NCI-H524 treated with DMSO at 0.1 percent for 48 hours (cell line): ENCODE data around the gene PLSCR3.
"Not testable (repeated sequence)": the region's sequence is repeated elsewhere in the genome, so short reads cannot be mapped to it uniquely, and the experiment has no call there.

ENCODE experiments used
- DNase-seq: peaks from one replicate; lab custom pipeline; 2025; lab: John Stamatoyannopoulos, UW

The PLSCR3 gene

GRCh38 chr17:7380321-7380720, 14.0 kb downstream of the PLSCR3 start:
- DNase-seq = no peak

GRCh38 chr17:7379134-7379533, 15.2 kb downstream of the PLSCR3 start:
- no peak for DNase-seq

GRCh38 chr17:7374353-7374752, 20.0 kb downstream of the PLSCR3 start:
- DNase-seq = no peak

GRCh38 chr17:7370853-7371252, 23.5 kb downstream of the PLSCR3 start:
- no peak for DNase-seq

- DNase-seq = no peak
These were observed 24.5 kb downstream of the PLSCR3 start for GRCh38 chr17:7369825-7370224.

- DNase-seq = not testable (repeated sequence)
These were observed 25.7 kb downstream of the PLSCR3 start for GRCh38 chr17:7368599-7368994.

- DNase-seq = no peak
These were observed 26.3 kb downstream of the PLSCR3 start for GRCh38 chr17:7367918-7368598.

GRCh38 chr17:7367083-7367482, 27.2 kb downstream of the PLSCR3 start:
- no peak for DNase-seq

- not testable (repeated sequence) for DNase-seq
These were observed 28.4 kb downstream of the PLSCR3 start for GRCh38 chr17:7365963-7366362.

GRCh38 chr17:7363311-7363710, 31.0 kb downstream of the PLSCR3 start:
- no peak for DNase-seq

GRCh38 chr17:7361906-7362305, 32.4 kb downstream of the PLSCR3 start:
- no peak for DNase-seq

- DNase-seq = no peak
These were observed 36.9 kb downstream of the PLSCR3 start for GRCh38 chr17:7357381-7357780.

GRCh38 chr17:7356756-7357155, 37.6 kb downstream of the PLSCR3 start:
- DNase-seq = no peak

GRCh38 chr17:7356072-7356549, 38.2 kb downstream of the PLSCR3 start:
- no peak for DNase-seq

GRCh38 chr17:7355573-7355972, 38.8 kb downstream of the PLSCR3 start:
- no peak for DNase-seq

- no peak for DNase-seq
These were observed 39.3 kb downstream of the PLSCR3 start, which contains the start of gene TMEM95 for GRCh38 chr17:7355053-7355452. Gene TMEM95, plus strand, starts transcription at chr17:7355156. Its CDS starts 49 bp downstream, at chr17:7355205.

GRCh38 chr17:7354262-7354843, 40.0 kb downstream of the PLSCR3 start:
- DNase-seq = no peak

GRCh38 chr17:7352910-7353635, 41.3 kb downstream of the PLSCR3 start:
- no peak for DNase-seq

- DNase-seq = no peak
These were observed 41.8 kb downstream of the PLSCR3 start for GRCh38 chr17:7352503-7352889.

GRCh38 chr17:7351665-7352502, 42.4 kb downstream of the PLSCR3 start, which contains the start of gene KCTD11:
Gene KCTD11, plus strand, starts transcription at chr17:7352162.
- DNase-seq = no peak

- no peak for DNase-seq
These were observed 45.7 kb downstream of the PLSCR3 start for GRCh38 chr17:7348478-7349242.
